IPS-20b (cell line): ENCODE data around the gene FCHSD2.
A peak's percentile ranks its signal among the peaks of the same experiment; 100 is the strongest.
"Not testable (repeated sequence)": the region's sequence is repeated elsewhere in the genome, so short reads cannot be mapped to it uniquely, and the experiment has no call there.

ENCODE experiments used
- H3K27ac ChIP-seq: one replicate; pipeline ENCODE4 v1.5.1; 2013; ENCODE audit warnings: low read length
- H3K27me3 ChIP-seq: 2 replicates; pipeline ENCODE4 v1.6.1; 2013; ENCODE audit warnings: mild to moderate bottlenecking, low read length, inconsistent platforms; ENCODE audit not compliant: insufficient read depth
- H3K36me3 ChIP-seq: 2 replicates; pipeline ENCODE4 v1.6.1; 2013; ENCODE audit warnings: low read depth, mild to moderate bottlenecking, inconsistent platforms, low read length, moderate library complexity; ENCODE audit not compliant: insufficient read depth
- H3K4me1 ChIP-seq: 2 replicates; pipeline ENCODE4 v1.6.1; 2013; ENCODE audit warnings: mild to moderate bottlenecking, control low read depth, inconsistent platforms, low read length, moderate library complexity; ENCODE audit not compliant: insufficient read depth
- H3K4me3 ChIP-seq: 2 replicates; pipeline ENCODE4 v1.5.1; 2013; ENCODE audit warnings: mild to moderate bottlenecking, low read length, inconsistent platforms
- H3K9ac ChIP-seq: 2 replicates; pipeline ENCODE4 v1.6.1; 2013; ENCODE audit warnings: low read depth, mild to moderate bottlenecking, inconsistent platforms, low read length, moderate library complexity
- H3K9me3 ChIP-seq: 2 replicates; pipeline ENCODE4 v1.6.1; 2013; ENCODE audit warnings: mild to moderate bottlenecking, low read depth, low read length, inconsistent platforms; ENCODE audit not compliant: insufficient read depth

The FCHSD2 gene

DNA sequence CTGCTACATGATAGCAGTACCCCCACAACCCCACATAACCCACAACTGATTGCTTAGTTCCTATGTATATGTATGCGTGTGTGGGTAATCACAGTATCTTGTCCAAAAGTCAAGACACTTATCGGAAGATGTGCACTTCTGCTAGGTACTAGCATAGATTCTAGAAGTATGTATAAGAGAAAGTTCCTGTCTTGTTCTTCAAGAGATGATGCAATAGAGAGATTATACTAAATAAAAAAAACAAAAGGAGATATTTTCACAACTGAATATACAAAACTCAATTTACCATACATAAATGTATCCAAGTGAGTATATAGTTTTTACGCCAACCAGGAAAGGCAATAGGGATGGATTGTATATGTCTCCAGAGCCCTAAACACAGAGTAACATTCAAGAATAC is 112.0 kb downstream of the FCHSD2 start:
- H3K27ac ChIP-seq: no peak overlapping the region

DNA sequence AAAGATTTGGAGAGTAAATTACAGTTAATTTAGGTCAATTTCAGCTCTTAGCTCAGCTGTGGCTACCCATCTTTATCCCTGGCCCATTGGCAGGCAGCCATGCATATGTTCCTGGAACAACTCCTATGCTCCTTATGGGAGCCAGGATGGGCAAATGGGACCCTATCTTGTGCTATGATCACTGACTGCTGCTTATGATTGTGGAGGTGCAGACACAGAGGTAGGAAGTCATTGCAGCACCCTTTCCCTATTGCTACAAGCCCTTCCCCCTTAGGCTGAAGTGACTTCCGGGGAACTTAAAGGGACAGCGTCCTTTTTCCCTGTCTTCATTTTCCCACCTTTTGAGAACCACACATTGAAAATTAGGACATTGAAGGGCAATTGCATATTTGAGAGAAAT is 112.7 kb downstream of the FCHSD2 start:
- H3K9me3 ChIP-seq: peaks cover 18% of the 10 kb centered on the region
- no peaks in the 10 kb centered on the region for H3K36me3 ChIP-seq
- no peak overlapping the region for H3K4me3 ChIP-seq
- peaks cover 9% of the 10 kb centered on the region; the same call in 1 of the 2 replicates for H3K4me1 ChIP-seq
- no peak overlapping the region for H3K27ac ChIP-seq
- no peak overlapping the region for H3K9ac ChIP-seq
- no peaks in the 10 kb centered on the region for H3K27me3 ChIP-seq

More for the DNA sequence above, 112.0 kb downstream of the FCHSD2 start:
- no peaks in the 10 kb centered on the region for H3K36me3 ChIP-seq
- H3K9ac ChIP-seq: no peak overlapping the region
- no peaks in the 10 kb centered on the region for H3K27me3 ChIP-seq
- peaks cover 12% of the 10 kb centered on the region for H3K9me3 ChIP-seq
- H3K4me3 ChIP-seq: no peak overlapping the region
- peaks cover 9% of the 10 kb centered on the region; the same call in 1 of the 2 replicates for H3K4me1 ChIP-seq

DNA sequence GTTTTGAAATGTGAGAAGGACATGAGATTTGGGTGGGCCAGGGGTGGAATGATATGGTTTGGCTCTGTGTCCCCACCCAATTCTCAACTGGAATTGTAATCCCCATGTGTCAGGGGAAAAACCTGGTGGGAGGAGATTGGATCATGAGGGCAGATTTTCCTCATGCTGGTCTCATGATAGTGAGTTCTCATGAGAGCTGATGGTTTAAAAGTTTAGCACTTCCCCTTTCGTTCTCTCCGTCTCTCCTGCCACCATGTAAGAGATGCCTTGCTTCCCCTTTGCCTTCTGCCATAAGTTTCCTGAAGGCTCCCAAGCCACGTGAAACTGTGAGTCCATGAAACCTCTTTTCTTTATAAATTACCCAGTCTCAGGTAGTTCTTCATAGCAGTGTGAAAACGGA is 113.5 kb downstream of the FCHSD2 start:
- H3K9ac ChIP-seq: no peak overlapping the region
- H3K4me1 ChIP-seq: peaks cover 9% of the 10 kb centered on the region; the same call in 1 of the 2 replicates
- H3K27me3 ChIP-seq: no peaks in the 10 kb centered on the region
- H3K9me3 ChIP-seq: peaks cover 25% of the 10 kb centered on the region
- no peak overlapping the region for H3K4me3 ChIP-seq
- no peaks in the 10 kb centered on the region for H3K36me3 ChIP-seq
- H3K27ac ChIP-seq: no peak overlapping the region

- not testable (repeated sequence) for H3K27ac ChIP-seq, H3K36me3 ChIP-seq, H3K4me1 ChIP-seq, H3K9ac ChIP-seq, H3K27me3 ChIP-seq, H3K4me3 ChIP-seq
- peaks cover 25% of the 10 kb centered on the region for H3K9me3 ChIP-seq
Observed at GRCh38 chr11:73027840-73028239, 114.3 kb downstream of the FCHSD2 start.

DNA sequence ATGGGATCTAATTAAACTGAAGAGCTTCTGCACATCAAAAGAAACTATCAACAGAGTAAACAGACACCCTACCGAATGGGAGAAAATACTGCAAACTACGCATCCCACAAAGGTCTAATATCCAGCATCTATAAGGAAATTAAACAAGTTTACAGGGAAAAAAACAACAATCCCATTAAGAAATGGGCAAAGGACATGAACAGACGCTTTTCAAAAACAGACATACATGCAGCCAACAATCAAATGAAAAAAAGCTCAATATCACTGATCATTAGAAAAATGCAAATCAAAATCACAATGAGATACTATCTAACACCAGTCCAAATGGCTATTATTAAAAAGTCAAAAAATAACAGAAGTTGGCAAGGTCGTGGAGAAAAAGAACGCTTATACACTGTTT is 117.5 kb downstream of the FCHSD2 start:
- peaks cover 25% of the 10 kb centered on the region for H3K9me3 ChIP-seq
- H3K4me3 ChIP-seq: no peak overlapping the region
- peaks cover 5% of the 10 kb centered on the region; the same call in 1 of the 2 replicates for H3K4me1 ChIP-seq
- no peaks in the 10 kb centered on the region for H3K27me3 ChIP-seq
- no peak overlapping the region for H3K9ac ChIP-seq
- H3K36me3 ChIP-seq: no peaks in the 10 kb centered on the region
- H3K27ac ChIP-seq: no peak overlapping the region

GRCh38 chr11:73019996-73020395 is 122.1 kb downstream of the FCHSD2 start:
- Histone ChIP-seq H3K9ac (no peak overlapping the region), H3K9me3 (peaks cover 12% of the 10 kb centered on the region; the same call in 1 of the 2 replicates), H3K27ac (no peak overlapping the region), H3K27me3 (peaks cover 3% of the 10 kb centered on the region; the same call in 1 of the 2 replicates), H3K4me3 (no peak overlapping the region), H3K36me3 (no peaks in the 10 kb centered on the region), H3K4me1 (no peaks in the 10 kb centered on the region)

DNA sequence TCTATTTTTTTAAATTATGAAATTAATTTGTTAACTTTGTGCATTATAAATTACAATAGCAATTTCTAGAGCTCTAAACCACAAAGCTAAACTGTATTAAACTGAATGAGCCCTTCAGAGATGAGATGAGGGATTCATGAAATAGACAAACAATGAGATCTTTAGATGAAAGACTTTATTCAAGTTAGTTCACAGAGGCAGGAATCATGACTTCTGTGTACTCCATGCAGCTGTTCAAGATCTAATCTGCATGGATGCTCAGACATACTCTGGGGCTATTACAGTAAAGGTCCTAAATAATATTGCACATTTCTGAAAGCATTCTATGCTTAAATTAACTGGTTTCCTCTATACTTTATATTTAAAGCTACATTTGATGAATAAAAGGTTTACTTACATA is 122.7 kb downstream of the FCHSD2 start:
- H3K4me1 ChIP-seq: no peaks in the 10 kb centered on the region
- H3K36me3 ChIP-seq: no peaks in the 10 kb centered on the region
- H3K9me3 ChIP-seq: peaks cover 7% of the 10 kb centered on the region; the same call in 1 of the 2 replicates
- peaks cover 8% of the 10 kb centered on the region; the same call in 1 of the 2 replicates for H3K27me3 ChIP-seq
- H3K27ac ChIP-seq: no peak overlapping the region
- H3K9ac ChIP-seq: no peak overlapping the region
- H3K4me3 ChIP-seq: no peak overlapping the region

GRCh38 chr11:73018856-73019255 is 123.3 kb downstream of the FCHSD2 start:
- Histone ChIP-seq H3K4me1 (no peaks in the 10 kb centered on the region), H3K4me3 (no peak overlapping the region), H3K27me3 (peaks cover 14% of the 10 kb centered on the region; the same call in 1 of the 2 replicates), H3K9ac (no peak overlapping the region), H3K36me3 (no peaks in the 10 kb centered on the region), H3K27ac (no peak overlapping the region), H3K9me3 (peaks cover 2% of the 10 kb centered on the region; the same call in 1 of the 2 replicates)

DNA sequence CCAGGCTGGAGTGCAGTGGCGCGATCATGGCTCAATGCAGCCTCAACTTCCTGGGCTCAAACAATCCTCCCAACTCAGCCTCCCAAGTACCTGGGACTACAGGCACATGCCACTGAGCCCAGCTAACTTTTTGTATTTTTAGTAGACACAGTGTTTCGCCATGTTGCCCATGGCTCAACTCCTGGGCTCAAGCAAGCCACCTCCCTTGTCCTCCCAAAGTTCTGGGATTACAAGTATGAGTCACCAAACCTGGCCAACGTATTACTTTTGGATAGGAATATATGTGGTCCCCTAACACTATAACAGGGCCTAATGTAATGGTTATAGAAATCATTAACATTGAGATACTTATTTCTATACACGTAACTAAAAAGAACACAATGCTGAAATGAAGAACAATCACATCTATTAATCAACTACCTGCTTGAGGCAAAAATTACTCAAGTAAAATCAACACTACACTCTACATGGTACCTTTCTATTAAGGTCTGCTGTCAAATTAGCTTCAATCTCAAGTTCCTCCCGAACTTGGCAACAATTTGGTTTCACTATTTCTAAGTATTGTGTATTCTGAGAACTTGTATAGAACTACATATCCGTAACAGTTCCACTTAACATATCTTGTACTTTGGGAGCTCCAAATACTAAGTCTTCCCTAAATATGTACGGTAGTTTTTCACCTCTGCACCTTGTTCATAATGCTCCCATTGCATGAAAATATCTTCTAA is 124.9 kb downstream of the FCHSD2 start:
- Histone ChIP-seq H3K4me1 (peaks cover 11% of the 10 kb centered on the region), H3K36me3 (no peaks in the 10 kb centered on the region), H3K27ac (no peak overlapping the region), H3K9ac (no peak overlapping the region), H3K27me3 (peaks cover 27% of the 10 kb centered on the region; the same call in 1 of the 2 replicates), H3K9me3 (no peaks in the 10 kb centered on the region), H3K4me3 (no peak overlapping the region)

DNA sequence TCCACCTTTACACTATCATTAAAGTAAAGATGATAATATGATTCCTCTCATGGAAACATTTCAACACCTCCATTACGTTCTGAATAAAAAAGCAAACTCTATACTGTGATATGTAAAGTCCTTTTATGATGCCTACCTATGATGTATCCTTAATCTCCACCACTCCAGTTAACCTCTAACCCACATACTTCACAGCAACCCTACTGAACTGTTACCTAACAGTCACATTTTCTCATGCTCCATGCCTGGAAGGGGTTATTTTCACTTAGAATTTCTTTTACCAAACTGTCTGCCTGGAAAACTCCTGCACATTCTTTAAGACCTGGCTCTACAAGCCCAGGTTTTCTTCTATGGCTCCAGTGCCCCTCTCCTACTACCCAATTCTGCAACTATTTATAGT is 129.1 kb downstream of the FCHSD2 start:
- H3K4me1 ChIP-seq: peaks cover 18% of the 10 kb centered on the region
- H3K9ac ChIP-seq: no peak overlapping the region; the same call in 1 of the 2 replicates
- H3K36me3 ChIP-seq: no peaks in the 10 kb centered on the region
- H3K4me3 ChIP-seq: peak overlapping the region; percentile 37; the same call in 1 of the 2 replicates
- H3K27ac ChIP-seq: no peak overlapping the region
- H3K27me3 ChIP-seq: peaks cover 54% of the 10 kb centered on the region; the same call in 1 of the 2 replicates
- no peaks in the 10 kb centered on the region for H3K9me3 ChIP-seq

GRCh38 chr11:73012121-73012863 is 129.8 kb downstream of the FCHSD2 start:
- Histone ChIP-seq H3K9ac (no peak overlapping the region), H3K27me3 (peaks cover 54% of the 10 kb centered on the region; the same call in 1 of the 2 replicates), H3K27ac (no peak overlapping the region), H3K36me3 (no peaks in the 10 kb centered on the region), H3K4me1 (peaks cover 18% of the 10 kb centered on the region), H3K4me3 (peak overlapping the region; percentile 37), H3K9me3 (no peaks in the 10 kb centered on the region)
